Endodermal cell (in vitro differentiated cells): ENCODE results near the gene GNB1L. TPM values are rescaled to one million over a fixed set of nuclear protein-coding genes. Genes with fewer than 3 reads are reported as not detected.

Experiments used
- DNase-seq: peaks from one replicate; pipeline ENCODE4 v3.0.0-alpha.2; 2017
- H3K27ac ChIP-seq: 2 replicates; pipeline ENCODE4 v1.5.1; 2013; ENCODE audit warnings: mild to moderate bottlenecking, low read depth, low read length, moderate library complexity
- H3K27me3 ChIP-seq: 2 replicates; pipeline ENCODE4 v1.6.1; 2013; ENCODE audit warnings: mild to moderate bottlenecking, low read length, moderate library complexity; ENCODE audit not compliant: insufficient read depth, control insufficient read depth, poor library complexity, severe bottlenecking
- H3K36me3 ChIP-seq: 2 replicates; pipeline ENCODE4 v1.7.0; 2013; ENCODE audit warnings: mild to moderate bottlenecking, low read length, moderate library complexity; ENCODE audit not compliant: control insufficient read depth, insufficient read depth
- H3K4me1 ChIP-seq: one replicate; pipeline ENCODE4 v1.7.0; 2013; ENCODE audit warnings: low read length; ENCODE audit not compliant: control insufficient read depth, insufficient read depth
- H3K4me3 ChIP-seq: 2 replicates; pipeline ENCODE4 v1.5.1; 2013; ENCODE audit warnings: mild to moderate bottlenecking, low read length, moderate library complexity
- H3K9ac ChIP-seq: 2 replicates; pipeline ENCODE4 v1.6.1; 2013; ENCODE audit warnings: mild to moderate bottlenecking, low read length, moderate library complexity; ENCODE audit not compliant: poor library complexity, severe bottlenecking; ENCODE audit errors: extremely low read depth
- H3K9me3 ChIP-seq: 2 replicates; pipeline ENCODE4 v1.6.1; 2013; ENCODE audit warnings: mild to moderate bottlenecking, low read length, moderate library complexity; ENCODE audit not compliant: control insufficient read depth
- H3K27ac Mint-ChIP-seq: 2 replicates; pipeline ENCODE4 v1.8.0; 2020; ENCODE audit warnings: mixed read lengths
- H3K27me3 Mint-ChIP-seq: 2 replicates; pipeline ENCODE4 v1.8.0; 2021; ENCODE audit warnings: mild to moderate bottlenecking, mixed read lengths; ENCODE audit not compliant: insufficient read depth
- H3K36me3 Mint-ChIP-seq: 2 replicates; pipeline ENCODE4 v1.8.0; 2020; ENCODE audit warnings: low read depth, mixed read lengths
- H3K4me1 Mint-ChIP-seq: 2 replicates; pipeline ENCODE4 v1.8.0; 2020; ENCODE audit warnings: mixed read lengths
- H3K4me3 Mint-ChIP-seq: 2 replicates; pipeline ENCODE4 v1.8.0; 2020; ENCODE audit warnings: mild to moderate bottlenecking, moderate library complexity, mixed read lengths
- H3K9me3 Mint-ChIP-seq: 2 replicates; pipeline ENCODE4 v1.8.0; 2020; ENCODE audit warnings: mild to moderate bottlenecking, mixed read lengths
- WGBS, 2 experiments: methylation state at CpG; one replicate each; pipeline versions ENCODE4 v1.1.5 to v1.1.7; 2013; ENCODE audit warnings: missing lambda C conversion rate in 2 of 2, mixed read lengths in 1 of 2; ENCODE audit not compliant: insufficient coverage in 1 of 2, insufficient read length in 1 of 2; 5-methylcytosine and 5-hydroxymethylcytosine counted together
- total RNA-seq, 2 donors: library from RNA; stranded (reverse); fragmentation: NEBNext Ultra II Directional in 1 of 2; extraction: Animal tissue kit (Norgen Biotek cat#: 25700) in 1 of 2; gene quantifications; 2 replicates in 1 of 2; 3 replicates in 1 of 2; pipeline ENCODE4 v1.2.1, GENCODE V29; 2021
- TF ChIP-seq, protein P1 (sequence below): fragments of 200-600 bp; sonication (generic); conservative IDR thresholded peaks from 2 replicates; pipeline ENCODE4 v1.5.0; 2021; ENCODE audit warnings: antibody characterized with exemption, mild to moderate bottlenecking

Gene GNB1L
- total RNA-seq, 2 donors from 2014 or later: 9.5 to 12.2 TPM

DNA sequence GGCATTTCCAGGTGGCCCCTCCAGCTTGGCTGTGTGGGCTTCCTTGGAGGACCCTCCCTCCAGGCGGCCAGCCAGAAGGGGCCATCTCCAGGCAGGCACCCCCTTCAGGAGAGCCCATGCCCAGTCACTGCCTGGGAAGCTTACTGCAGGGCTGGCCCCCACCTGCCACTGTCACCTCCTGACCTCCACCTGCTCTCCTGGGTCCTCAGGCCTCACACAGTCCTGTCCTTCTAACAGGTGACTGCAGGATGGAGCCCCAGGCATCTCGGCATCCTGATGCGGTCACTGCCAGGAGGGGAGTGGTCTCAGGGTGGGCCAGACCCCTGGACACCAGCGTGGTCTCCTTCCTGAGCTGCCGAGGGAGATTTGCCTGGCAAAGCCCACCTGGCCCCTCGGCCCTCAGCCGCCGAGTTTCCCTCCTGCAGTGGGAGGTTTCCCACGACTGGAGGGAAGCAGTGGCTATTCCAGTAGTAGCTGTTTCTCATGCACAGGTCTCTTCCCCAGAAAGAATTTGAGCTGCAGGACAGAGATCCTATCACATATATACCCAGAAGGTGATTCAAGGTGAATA is 81.1 kb downstream of the GNB1L start:
- no peaks in the 10 kb centered on the region for H3K9me3 ChIP-seq
- no peaks in the 10 kb centered on the region for H3K36me3 Mint-ChIP-seq
- no peak overlapping the region for H3K27ac Mint-ChIP-seq
- no peak overlapping the region for H3K27ac ChIP-seq
- H3K4me1 ChIP-seq: no peaks in the 10 kb centered on the region
- H3K4me3 ChIP-seq: no peak overlapping the region
- WGBS, 2 experiments: 83 to 94% methylated on average over 6 to 9 of the region's 9 CpGs
- no peak overlapping the region for H3K4me3 Mint-ChIP-seq
- H3K9ac ChIP-seq: no peak overlapping the region
- H3K36me3 ChIP-seq: no peaks in the 10 kb centered on the region
- no peak for DNase-seq
- no peaks in the 10 kb centered on the region for H3K4me1 Mint-ChIP-seq
- TF ChIP-seq, protein P1, sequence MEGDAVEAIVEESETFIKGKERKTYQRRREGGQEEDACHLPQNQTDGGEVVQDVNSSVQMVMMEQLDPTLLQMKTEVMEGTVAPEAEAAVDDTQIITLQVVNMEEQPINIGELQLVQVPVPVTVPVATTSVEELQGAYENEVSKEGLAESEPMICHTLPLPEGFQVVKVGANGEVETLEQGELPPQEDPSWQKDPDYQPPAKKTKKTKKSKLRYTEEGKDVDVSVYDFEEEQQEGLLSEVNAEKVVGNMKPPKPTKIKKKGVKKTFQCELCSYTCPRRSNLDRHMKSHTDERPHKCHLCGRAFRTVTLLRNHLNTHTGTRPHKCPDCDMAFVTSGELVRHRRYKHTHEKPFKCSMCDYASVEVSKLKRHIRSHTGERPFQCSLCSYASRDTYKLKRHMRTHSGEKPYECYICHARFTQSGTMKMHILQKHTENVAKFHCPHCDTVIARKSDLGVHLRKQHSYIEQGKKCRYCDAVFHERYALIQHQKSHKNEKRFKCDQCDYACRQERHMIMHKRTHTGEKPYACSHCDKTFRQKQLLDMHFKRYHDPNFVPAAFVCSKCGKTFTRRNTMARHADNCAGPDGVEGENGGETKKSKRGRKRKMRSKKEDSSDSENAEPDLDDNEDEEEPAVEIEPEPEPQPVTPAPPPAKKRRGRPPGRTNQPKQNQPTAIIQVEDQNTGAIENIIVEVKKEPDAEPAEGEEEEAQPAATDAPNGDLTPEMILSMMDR: no peak
- H3K27me3 Mint-ChIP-seq: peaks cover 43% of the 10 kb centered on the region
- peaks cover 56% of the 10 kb centered on the region for H3K27me3 ChIP-seq
- H3K9me3 Mint-ChIP-seq: no peaks in the 10 kb centered on the region

DNA sequence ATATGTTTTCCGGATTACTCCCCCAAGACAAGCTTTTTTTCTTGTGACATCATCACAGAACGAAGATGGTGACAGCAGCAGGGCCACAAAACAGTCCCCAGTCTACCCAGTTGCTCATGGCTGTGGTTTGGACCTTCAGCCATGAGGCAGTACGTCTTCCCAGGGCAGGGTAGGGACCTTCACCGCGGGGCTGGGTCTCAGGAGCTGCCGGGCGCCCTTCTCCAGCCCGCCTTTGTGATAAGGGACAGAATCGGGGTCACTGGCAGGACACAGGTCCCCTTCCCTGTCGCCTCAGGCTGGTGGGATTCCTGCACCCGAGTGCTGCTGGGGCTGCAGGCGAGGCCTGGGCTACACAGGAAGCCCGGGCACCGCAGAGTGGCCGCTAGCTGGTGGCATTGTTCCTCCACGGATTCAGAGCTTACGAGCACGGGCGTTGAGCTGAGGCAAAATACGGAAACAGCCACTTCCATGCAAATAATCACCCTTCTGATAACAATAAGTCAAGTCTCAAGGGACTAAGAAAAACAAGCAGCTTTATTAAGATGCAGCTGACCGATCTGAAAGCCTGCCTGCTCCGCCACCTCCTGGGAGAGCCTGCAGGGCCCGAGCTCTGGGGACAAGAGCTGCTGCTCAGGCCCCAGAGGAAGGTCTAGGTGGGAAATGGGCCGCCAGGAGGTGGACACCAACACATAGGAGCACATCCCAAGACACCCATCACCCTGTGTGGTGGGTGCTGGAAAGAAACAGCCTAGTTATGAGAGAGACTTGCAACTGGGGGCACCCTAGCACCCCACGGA is 81.8 kb downstream of the GNB1L start:
- no peaks in the 10 kb centered on the region for H3K4me1 ChIP-seq
- Mint-ChIP-seq H3K4me3 (no peak overlapping the region), H3K27me3 (peaks cover 50% of the 10 kb centered on the region), H3K4me1 (no peaks in the 10 kb centered on the region), H3K27ac (no peak overlapping the region), H3K9me3 (no peaks in the 10 kb centered on the region), H3K36me3 (no peaks in the 10 kb centered on the region)
- H3K9ac ChIP-seq: no peak overlapping the region
- DNase-seq: no peak
- TF ChIP-seq, protein P1: no peak
- H3K4me3 ChIP-seq: no peak overlapping the region
- H3K27me3 ChIP-seq: peaks cover 63% of the 10 kb centered on the region
- 83 to 86% methylated on average over 16 to 25 of the region's 25 CpGs for WGBS, 2 experiments
- H3K36me3 ChIP-seq: no peaks in the 10 kb centered on the region
- H3K9me3 ChIP-seq: no peaks in the 10 kb centered on the region
- H3K27ac ChIP-seq: no peak overlapping the region

DNA sequence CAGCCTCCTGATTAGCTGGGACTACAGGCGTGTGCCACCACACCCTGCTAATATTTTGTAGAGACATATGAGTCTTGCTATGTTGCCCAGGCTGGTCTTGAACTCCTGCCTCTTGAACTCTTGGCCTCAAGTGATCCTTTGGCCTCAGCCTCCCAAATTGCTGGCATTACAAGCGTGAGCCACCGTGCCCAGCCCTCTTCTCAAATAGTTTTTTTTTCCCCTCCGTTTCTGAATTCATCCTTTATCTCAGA is 82.3 kb downstream of the GNB1L start:
- Mint-ChIP-seq H3K4me1 (no peaks in the 10 kb centered on the region), H3K36me3 (no peaks in the 10 kb centered on the region), H3K27me3 (peaks cover 55% of the 10 kb centered on the region), H3K4me3 (no peak overlapping the region), H3K9me3 (no peaks in the 10 kb centered on the region), H3K27ac (no peak overlapping the region)
- TF ChIP-seq, protein P1: no peak
- H3K27me3 ChIP-seq: peaks cover 68% of the 10 kb centered on the region
- 89 to 100% methylated on average over 4 of the region's 4 CpGs for WGBS, 2 experiments
- H3K4me1 ChIP-seq: no peaks in the 10 kb centered on the region
- H3K9ac ChIP-seq: no peak overlapping the region
- H3K36me3 ChIP-seq: no peaks in the 10 kb centered on the region
- H3K4me3 ChIP-seq: no peak overlapping the region
- H3K9me3 ChIP-seq: no peaks in the 10 kb centered on the region
- no peak overlapping the region for H3K27ac ChIP-seq
- no peak for DNase-seq
